Skeletal muscle cell (primary cell): Measurements from ENCODE around the gene ZNF681.
"Not testable (repeated sequence)": the region's sequence is repeated elsewhere in the genome, so short reads cannot be mapped to it uniquely, and the experiment has no call there.

Source experiments
- DNase-seq: peaks from one replicate; pipeline ENCODE4 v3.0.0-alpha.2; 2010; ENCODE audit warnings: low read depth
- H3K4me3 ChIP-seq: 2 replicates; pipeline ENCODE4 v1.5.1; 2011; ENCODE audit warnings: low read depth, mild to moderate bottlenecking, control low read depth, low read length, moderate library complexity

The ZNF681 gene

GRCh38 chr19:23776507-23777205, 18.0 kb upstream of the ZNF681 start:
- DNase-seq = no peak

GRCh38 chr19:23774524-23774971, 15.9 kb upstream of the ZNF681 start:
- DNase-seq = no peak
- H3K4me3 ChIP-seq = no peak overlapping the region

More at GRCh38 chr19:23776507-23777205, 18.0 kb upstream of the ZNF681 start:
- no peak overlapping the region for H3K4me3 ChIP-seq

- no peak overlapping the region for H3K4me3 ChIP-seq
- DNase-seq = no peak
Observed at GRCh38 chr19:23774106-23774505, 15.4 kb upstream of the ZNF681 start.

GRCh38 chr19:23772675-23773063, 14.0 kb upstream of the ZNF681 start:
- no peak overlapping the region for H3K4me3 ChIP-seq
- no peak for DNase-seq

- no peak overlapping the region for H3K4me3 ChIP-seq
- no peak for DNase-seq
Observed at GRCh38 chr19:23771761-23772674, 13.3 kb upstream of the ZNF681 start.

- DNase-seq = no peak
- no peak overlapping the region for H3K4me3 ChIP-seq
Observed at GRCh38 chr19:23771316-23771715, 12.6 kb upstream of the ZNF681 start.

- DNase-seq = no peak
- H3K4me3 ChIP-seq = no peak overlapping the region
Observed at GRCh38 chr19:23770672-23771250, 12.1 kb upstream of the ZNF681 start.

- H3K4me3 ChIP-seq = no peak overlapping the region
- no peak for DNase-seq
Observed at GRCh38 chr19:23769691-23770468, 11.2 kb upstream of the ZNF681 start.

- H3K4me3 ChIP-seq = no peak overlapping the region
- no peak for DNase-seq
Observed at GRCh38 chr19:23766951-23767350, 8.3 kb upstream of the ZNF681 start.

- no peak overlapping the region for H3K4me3 ChIP-seq
- DNase-seq = no peak
Observed at GRCh38 chr19:23764781-23765180, 6.1 kb upstream of the ZNF681 start.

- DNase-seq = no peak
- H3K4me3 ChIP-seq = peak overlapping the region; percentile 53
Observed at GRCh38 chr19:23762884-23763711, 4.4 kb upstream of the ZNF681 start.

- peak overlapping the region; percentile 53 for H3K4me3 ChIP-seq
- DNase-seq = no peak
Observed at GRCh38 chr19:23762548-23762883, 3.8 kb upstream of the ZNF681 start.

GRCh38 chr19:23760326-23760725, 1.6 kb upstream of the ZNF681 start:
- not testable (repeated sequence) for DNase-seq, H3K4me3 ChIP-seq

GRCh38 chr19:23743633-23744232, 15.0 kb downstream of the ZNF681 start:
- H3K4me3 ChIP-seq, DNase-seq: not testable (repeated sequence)

- DNase-seq, H3K4me3 ChIP-seq: not testable (repeated sequence)
Observed at GRCh38 chr19:23730729-23731465, 27.8 kb downstream of the ZNF681 start.

- not testable (repeated sequence) for H3K4me3 ChIP-seq, DNase-seq
Observed at GRCh38 chr19:23724161-23724560, 34.5 kb downstream of the ZNF681 start.

GRCh38 chr19:23718802-23719201, 39.9 kb downstream of the ZNF681 start:
- no peak overlapping the region for H3K4me3 ChIP-seq
- no peak for DNase-seq

- no peak overlapping the region for H3K4me3 ChIP-seq
- DNase-seq = no peak
Observed at GRCh38 chr19:23716792-23717191, 41.9 kb downstream of the ZNF681 start.
